ENCODE results near the gene SPTBN5. TPM values are rescaled to one million over a fixed set of nuclear protein-coding genes. Genes with fewer than 3 reads are reported as not detected.

The SPTBN5 gene
- total RNA-seq, 1 donor = 0.31 TPM

DNA sequence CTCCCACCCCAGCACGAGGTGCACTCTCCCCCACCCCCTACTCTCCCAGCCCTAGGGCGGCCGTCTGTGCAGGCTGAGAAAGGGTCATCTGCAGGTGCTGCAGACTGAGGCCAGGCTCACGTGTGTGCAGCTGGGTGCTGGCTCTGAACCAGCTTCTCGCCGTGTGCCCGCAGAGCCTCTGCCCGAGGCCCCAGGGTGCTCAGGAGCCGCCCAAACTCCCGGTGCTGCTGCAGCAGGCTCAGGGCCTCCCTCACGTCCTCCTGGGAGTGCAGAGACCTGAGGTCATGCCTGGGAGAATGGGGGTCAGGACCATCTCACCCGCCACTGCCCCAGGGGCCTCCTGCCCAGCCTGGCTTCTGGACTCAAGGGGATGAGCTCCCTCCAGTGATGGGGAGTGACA, 17.2 kb downstream of the SPTBN5 start:
- Histone ChIP-seq H3K9me3 (ENCODE audit: low read depth, low read length) (no peaks in the 10 kb centered on the region), H3K4me1 (ENCODE audit: insufficient read depth, low read length) (peaks cover 3% of the 10 kb centered on the region), H3K4me3 (ENCODE audit: low read length) (no peak overlapping the region), H3K27me3 (ENCODE audit: insufficient read depth, low read length) (peaks cover 3% of the 10 kb centered on the region)

DNA sequence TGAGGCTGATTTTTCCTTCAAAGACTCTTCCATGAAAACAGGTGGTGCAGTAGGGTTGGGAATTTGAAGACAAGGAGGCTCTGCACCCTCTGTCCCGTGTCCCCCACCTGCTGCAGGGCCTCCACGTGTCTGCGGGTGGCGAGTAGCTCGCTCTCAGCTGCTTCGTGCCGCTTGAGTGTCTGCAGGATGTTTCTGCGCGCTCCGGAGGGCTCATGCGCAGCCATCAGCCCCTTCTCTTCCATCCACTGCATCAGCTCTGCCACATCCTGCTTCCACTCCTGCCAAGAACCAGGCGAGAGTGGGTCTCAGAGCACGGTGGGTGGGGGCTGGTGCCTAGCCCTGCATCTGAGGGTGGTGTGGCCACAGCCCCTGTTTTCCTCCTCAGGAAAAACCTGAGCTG, 17.8 kb downstream of the SPTBN5 start:
- Histone ChIP-seq H3K4me1 (ENCODE audit: insufficient read depth, low read length) (no peaks in the 10 kb centered on the region), H3K9me3 (ENCODE audit: low read depth, low read length) (no peaks in the 10 kb centered on the region), H3K27me3 (ENCODE audit: insufficient read depth, low read length) (no peaks in the 10 kb centered on the region), H3K4me3 (ENCODE audit: low read length) (no peak overlapping the region)

DNA sequence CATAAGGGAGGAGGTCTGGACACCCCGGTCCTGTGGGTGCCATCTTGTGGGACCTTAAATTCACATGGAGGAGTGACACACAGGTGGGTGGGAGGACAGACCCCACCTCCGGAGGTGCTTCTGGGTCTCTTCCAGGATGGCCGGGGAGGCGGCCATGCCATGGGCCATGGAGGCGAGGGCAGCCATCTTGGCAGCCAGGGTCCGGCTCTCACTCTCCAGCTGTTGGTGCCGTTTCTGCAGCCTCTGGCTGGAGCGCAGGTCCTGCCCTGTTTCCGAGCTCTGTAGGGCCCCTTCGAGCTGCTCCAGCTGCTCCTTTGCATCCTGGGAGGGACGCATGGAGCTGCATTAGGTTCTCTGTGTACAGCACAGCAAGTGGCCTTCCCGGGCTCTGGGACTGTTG, 19.1 kb downstream of the SPTBN5 start:
- Histone ChIP-seq H3K27me3 (ENCODE audit: insufficient read depth, low read length) (no peaks in the 10 kb centered on the region), H3K4me3 (ENCODE audit: low read length) (no peak overlapping the region), H3K4me1 (ENCODE audit: insufficient read depth, low read length) (no peaks in the 10 kb centered on the region), H3K9me3 (ENCODE audit: low read depth, low read length) (no peaks in the 10 kb centered on the region)

DNA sequence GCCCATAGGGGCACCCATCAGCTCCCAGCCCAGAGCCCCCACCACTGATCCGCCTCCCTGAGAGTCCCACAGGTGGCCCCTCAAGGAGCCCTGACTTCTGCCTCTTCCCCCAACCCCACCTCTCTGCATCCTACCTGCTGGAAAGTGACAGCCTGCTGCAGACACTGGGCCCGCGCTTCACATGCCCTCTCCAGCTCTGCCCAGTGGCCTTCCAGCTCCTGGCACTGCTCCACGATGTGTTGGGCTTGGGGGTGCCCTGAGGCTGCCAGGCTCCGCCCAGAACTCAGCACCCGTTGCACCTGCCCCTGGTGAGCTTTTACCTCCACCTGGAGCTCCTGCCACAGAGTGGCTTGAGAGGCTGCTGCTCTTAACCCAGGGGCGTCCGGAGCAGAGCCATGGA, 20.1 kb downstream of the SPTBN5 start:
- H3K27me3 ChIP-seq (ENCODE audit: insufficient read depth, low read length) = no peaks in the 10 kb centered on the region

DNA sequence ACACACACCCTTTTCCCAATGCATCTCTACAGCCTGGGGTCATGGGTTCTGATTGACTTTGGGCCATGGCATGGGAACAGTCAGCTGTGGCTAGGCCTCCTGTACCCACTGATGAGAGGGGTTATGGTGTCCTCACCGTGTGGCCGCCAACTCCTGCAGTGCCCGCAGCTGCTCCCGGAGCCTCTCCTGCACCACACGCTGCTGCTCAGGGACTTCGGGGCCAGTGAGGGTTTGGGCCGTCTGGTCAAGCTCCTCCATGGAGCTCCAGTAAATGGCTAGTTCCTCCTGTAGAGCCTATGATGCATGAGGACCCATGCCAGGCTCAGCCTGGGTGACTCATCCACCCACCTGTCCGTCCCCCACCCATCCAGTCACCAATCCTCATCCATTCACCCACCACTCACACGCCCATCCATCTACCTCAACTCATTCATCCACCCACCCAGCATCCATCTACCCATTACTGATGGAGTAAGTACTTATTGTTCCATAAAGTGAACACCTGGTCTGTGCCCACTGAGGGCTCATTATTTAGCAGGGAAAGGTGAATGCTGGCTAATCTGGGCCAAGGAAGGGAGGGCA, 21.6 kb downstream of the SPTBN5 start:
- Histone ChIP-seq H3K27me3 (ENCODE audit: insufficient read depth, low read length) (no peaks in the 10 kb centered on the region), H3K4me1 (ENCODE audit: insufficient read depth, low read length) (no peaks in the 10 kb centered on the region), H3K4me3 (ENCODE audit: low read length) (no peak overlapping the region), H3K9me3 (ENCODE audit: low read depth, low read length) (no peaks in the 10 kb centered on the region)

More for the DNA sequence above, 20.1 kb downstream of the SPTBN5 start:
- no peaks in the 10 kb centered on the region for H3K4me1 ChIP-seq (ENCODE audit: insufficient read depth, low read length)
- H3K9me3 ChIP-seq (ENCODE audit: low read depth, low read length) = no peaks in the 10 kb centered on the region
- H3K4me3 ChIP-seq (ENCODE audit: low read length) = no peak overlapping the region

DNA sequence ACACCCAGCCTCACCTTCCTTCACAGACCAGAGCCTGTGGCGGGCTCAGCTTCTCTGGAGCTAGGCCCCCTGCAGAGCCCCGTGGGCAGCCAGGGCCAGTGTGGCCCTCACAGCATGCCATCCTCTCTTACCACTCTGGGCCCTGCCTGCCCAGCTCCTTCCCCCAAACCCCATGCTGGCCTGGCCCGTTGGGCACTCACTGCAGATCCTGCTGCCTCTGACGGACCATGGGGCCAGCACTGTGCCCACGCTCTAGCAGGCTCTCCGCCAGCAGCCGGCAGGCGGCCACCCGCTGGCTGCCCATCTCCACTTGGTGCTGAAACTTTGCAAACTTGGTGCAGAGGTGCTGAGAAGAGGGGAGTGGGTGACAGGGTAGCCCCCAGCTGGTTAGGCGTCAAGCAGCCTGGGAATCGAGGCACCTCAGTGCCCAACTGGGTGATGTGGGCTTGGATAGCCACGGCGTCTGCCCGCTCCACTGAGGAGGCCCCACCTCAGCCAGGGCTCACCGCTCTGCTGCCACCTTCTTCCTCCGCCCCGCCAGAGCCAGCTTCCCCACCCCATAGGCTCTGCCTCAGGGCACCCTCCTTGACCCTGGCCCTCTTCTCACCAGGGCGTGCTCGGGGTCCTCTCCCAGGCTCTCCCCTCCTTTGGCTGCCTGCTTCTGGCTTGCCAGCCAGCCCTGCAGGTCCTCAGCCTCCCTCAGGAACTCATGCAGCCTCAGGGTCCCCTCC, 22.5 kb downstream of the SPTBN5 start:
- H3K4me1 ChIP-seq (ENCODE audit: insufficient read depth, low read length) = no peaks in the 10 kb centered on the region
- H3K4me3 ChIP-seq (ENCODE audit: low read length) = no peak overlapping the region
- H3K9me3 ChIP-seq (ENCODE audit: low read depth, low read length) = no peaks in the 10 kb centered on the region
- no peaks in the 10 kb centered on the region for H3K27me3 ChIP-seq (ENCODE audit: insufficient read depth, low read length)

DNA sequence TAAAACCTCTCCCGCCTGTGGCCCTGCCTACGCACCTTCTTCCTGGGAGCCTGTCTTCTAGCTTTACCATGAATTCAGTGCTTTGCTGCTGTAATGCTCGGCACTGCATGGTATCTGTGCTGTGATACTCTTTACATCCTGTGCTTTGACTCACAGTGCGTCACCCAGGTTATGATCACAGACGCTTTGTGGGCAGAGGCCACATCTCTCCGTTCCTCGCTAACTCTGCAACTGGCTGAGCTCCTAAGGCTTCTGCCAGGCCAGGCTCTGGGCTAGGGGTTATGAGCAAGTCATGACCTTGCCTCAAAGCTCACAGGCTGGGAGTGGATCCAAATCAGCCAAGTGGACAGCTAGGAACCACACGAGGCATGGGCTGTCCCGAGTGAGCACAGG, 23.2 kb downstream of the SPTBN5 start:
- Histone ChIP-seq H3K27me3 (ENCODE audit: insufficient read depth, low read length) (no peaks in the 10 kb centered on the region), H3K4me1 (ENCODE audit: insufficient read depth, low read length) (no peaks in the 10 kb centered on the region)

DNA sequence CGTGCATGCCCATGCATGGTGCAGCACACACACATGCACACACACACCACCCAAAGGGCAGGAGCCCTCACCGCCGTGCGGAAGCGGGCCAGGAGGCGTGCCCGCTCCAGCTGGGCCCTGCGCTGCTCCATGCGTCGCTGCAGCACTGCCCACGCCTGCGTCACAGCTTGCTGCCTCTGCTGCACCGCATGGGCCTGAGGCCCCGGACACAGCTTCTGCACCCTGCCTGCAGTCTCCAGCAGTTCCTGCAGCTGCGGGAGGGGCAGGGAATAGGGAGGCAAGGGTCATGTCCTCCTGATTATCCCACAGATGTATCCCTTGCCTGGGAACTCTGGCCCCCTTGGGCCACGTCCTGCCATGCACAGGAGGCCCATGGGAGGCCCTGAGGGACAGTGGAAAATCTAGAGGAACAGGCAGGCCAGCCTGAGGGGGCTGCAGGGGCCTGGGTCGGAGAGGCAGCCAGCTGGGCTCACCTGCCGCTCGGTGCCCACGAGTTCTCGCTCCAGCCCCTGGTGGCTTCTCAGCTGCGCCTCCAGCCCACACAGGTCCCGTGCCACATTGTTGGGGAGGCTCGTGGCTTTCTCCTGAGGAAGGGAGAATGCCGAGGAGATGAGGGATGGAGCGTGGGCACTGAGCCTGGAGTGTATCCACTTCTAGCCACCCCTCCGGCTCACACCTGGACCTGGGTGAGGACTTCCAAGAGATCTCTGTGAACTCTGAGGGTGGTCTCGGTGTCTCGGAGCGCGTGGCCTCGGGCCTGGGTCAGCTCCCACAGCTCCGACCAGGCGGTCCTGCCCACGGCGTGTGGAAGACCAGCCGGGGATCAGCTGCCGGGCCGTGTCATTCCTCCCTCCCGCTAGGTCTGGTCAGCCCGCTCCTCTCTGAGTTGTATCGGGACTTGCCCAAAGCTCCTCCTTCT, 23.8 kb downstream of the SPTBN5 start:
- Histone ChIP-seq H3K4me3 (ENCODE audit: low read length) (no peak overlapping the region), H3K9me3 (ENCODE audit: low read depth, low read length) (no peaks in the 10 kb centered on the region), H3K4me1 (ENCODE audit: insufficient read depth, low read length) (no peaks in the 10 kb centered on the region), H3K27me3 (ENCODE audit: insufficient read depth, low read length) (no peaks in the 10 kb centered on the region)

More for the DNA sequence above, 23.2 kb downstream of the SPTBN5 start:
- Histone ChIP-seq H3K4me3 (ENCODE audit: low read length) (no peak overlapping the region), H3K9me3 (ENCODE audit: low read depth, low read length) (no peaks in the 10 kb centered on the region)

DNA sequence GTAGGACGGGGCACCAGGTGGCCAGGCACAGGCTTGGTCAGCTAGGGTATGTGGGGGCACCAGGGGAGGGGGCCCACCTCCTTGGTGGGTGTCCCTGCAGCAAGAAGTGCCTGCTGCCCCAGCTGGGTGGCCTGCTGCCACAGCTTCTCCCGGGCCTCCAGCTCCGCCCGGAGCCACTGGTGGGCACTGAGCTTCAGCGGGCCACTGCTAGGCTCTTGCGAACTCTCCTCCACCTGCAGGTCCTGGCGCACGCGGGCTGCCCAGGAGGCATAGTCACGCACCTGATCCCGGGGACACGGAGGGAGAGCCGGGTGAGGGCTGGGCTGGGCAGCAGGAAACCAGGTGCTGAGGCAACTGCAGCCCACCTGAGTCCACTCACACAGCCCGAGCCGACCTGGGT, 25.5 kb downstream of the SPTBN5 start:
- Histone ChIP-seq H3K9me3 (ENCODE audit: low read depth, low read length) (no peaks in the 10 kb centered on the region), H3K4me3 (ENCODE audit: low read length) (no peak overlapping the region), H3K4me1 (ENCODE audit: insufficient read depth, low read length) (no peaks in the 10 kb centered on the region), H3K27me3 (ENCODE audit: insufficient read depth, low read length) (no peaks in the 10 kb centered on the region)

DNA sequence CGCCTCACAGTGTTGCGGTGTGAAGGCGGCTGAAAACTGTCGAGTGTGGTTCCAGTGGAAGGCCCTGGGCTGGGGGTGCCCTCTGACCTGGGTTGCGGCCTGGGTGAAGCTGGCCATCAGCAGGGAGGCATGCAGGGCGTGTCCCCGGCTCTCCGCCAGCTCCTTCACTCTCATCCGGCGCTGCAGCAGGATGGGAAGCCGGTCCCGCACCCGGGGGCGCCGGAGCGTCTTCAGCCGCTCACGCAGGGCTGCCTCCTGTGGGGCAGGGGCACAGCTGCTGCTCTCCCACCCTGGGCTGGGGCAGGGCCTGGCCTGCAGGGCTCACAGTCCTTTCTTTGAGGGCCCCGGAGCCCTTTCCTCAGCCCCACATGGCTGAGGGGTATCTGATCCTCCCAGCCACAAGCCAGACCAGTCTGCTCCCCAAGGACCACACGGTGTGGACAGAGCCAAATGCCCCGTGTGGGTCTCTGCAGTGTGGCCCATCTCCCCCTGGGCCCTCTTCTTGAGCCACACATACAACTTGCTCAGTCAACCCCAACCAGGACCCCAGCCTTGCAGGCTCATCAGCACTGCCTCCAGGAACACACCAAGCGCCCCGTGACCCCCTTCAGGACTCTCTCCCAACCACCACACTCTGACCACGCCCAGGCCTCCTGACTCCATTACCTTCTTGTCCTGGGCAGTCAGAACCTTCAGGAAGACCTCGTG, 26.8 kb downstream of the SPTBN5 start:
- H3K27me3 ChIP-seq (ENCODE audit: insufficient read depth, low read length) = no peaks in the 10 kb centered on the region
- H3K9me3 ChIP-seq (ENCODE audit: low read depth, low read length) = no peaks in the 10 kb centered on the region
- no peaks in the 10 kb centered on the region for H3K4me1 ChIP-seq (ENCODE audit: insufficient read depth, low read length)
- no peak overlapping the region for H3K4me3 ChIP-seq (ENCODE audit: low read length)

DNA sequence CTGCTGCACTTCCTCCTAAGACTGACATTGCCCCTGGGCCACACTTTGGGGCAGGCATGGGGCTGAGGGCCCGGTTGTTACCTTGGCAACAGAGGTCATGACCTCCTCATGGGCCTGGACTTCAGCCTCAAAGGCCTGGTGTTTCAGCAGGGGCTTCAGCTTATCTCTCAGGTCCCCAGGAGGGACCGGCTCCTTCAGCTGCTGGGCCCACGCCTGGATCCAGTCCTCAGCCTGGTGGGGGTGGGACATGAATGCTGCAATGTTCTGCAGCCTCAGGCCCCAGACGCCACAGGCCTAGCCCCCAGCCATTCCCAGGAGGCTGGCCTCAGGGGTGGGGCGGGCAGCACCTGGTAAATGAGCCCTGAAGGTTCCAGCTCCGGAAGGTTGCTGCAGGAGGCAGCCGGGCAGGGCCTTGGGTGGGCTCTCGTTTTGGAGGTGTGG, 27.6 kb downstream of the SPTBN5 start:
- Histone ChIP-seq H3K4me1 (ENCODE audit: insufficient read depth, low read length) (no peaks in the 10 kb centered on the region), H3K9me3 (ENCODE audit: low read depth, low read length) (no peaks in the 10 kb centered on the region), H3K27me3 (ENCODE audit: insufficient read depth, low read length) (no peaks in the 10 kb centered on the region), H3K4me3 (ENCODE audit: low read length) (no peak overlapping the region)

DNA sequence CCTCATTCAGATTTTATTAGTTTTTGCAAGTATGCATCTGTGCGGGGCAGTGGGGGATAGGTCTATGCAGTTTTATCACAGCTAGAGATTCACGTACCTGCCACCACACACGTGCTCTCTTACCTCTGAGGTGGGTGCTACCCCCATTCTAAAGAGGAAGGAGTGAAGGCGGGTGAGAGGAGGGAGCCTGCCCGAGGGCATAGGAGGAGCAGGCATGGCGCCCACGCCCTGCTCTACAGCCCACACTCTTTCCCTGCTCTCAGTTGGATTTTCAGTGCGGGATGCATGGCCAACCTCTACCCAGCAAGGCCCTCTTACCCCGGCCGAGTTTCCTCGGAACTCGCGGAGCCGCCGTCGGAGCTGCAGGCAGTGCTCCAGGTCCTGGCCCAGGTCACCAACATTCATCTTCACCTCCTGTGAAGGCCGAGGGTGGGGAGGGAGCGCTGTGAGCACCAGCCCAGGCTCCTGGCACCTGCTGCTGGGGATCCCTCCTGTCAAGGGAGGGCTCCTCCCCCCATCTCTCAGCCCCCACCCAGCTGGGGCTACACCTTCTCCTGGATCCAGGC, 28.3 kb downstream of the SPTBN5 start:
- H3K9me3 ChIP-seq (ENCODE audit: low read depth, low read length) = no peaks in the 10 kb centered on the region
- no peaks in the 10 kb centered on the region for H3K27me3 ChIP-seq (ENCODE audit: insufficient read depth, low read length)
- no peak overlapping the region for H3K4me3 ChIP-seq (ENCODE audit: low read length)
- no peaks in the 10 kb centered on the region for H3K4me1 ChIP-seq (ENCODE audit: insufficient read depth, low read length)

DNA sequence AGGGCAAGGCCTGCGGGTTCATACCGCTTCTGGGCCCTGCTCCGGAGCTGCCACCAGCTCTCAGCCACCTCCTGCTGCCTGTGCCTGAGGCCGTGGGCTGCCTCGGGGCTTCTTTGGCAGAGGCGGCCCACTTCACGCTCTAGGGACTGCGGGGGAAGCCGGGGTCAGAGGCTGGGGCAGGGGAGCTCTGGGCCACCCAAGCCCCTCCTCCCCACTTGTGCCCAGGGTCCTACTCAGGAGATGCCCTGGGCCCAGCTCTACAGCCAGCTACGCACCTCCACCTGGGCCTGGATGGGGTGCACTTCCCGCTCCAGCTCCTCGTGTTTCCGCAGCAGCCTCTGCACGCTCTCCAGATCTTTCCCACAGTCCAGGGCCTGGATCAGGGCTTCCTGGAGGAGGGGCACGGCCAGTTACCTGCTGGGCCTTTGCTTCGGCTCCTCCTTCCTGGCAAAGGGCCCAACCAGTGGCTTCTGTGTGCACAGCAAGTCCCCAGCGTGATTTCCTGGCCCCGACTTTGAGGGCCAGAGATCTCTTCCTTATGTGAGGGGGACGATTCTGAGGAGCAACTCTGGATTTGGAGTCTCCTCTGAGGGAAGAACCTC, 31.2 kb downstream of the SPTBN5 start:
- H3K27me3 ChIP-seq (ENCODE audit: insufficient read depth, low read length) = no peaks in the 10 kb centered on the region
- no peak overlapping the region for H3K4me3 ChIP-seq (ENCODE audit: low read length)
- H3K9me3 ChIP-seq (ENCODE audit: low read depth, low read length) = no peaks in the 10 kb centered on the region
- no peaks in the 10 kb centered on the region for H3K4me1 ChIP-seq (ENCODE audit: insufficient read depth, low read length)

DNA sequence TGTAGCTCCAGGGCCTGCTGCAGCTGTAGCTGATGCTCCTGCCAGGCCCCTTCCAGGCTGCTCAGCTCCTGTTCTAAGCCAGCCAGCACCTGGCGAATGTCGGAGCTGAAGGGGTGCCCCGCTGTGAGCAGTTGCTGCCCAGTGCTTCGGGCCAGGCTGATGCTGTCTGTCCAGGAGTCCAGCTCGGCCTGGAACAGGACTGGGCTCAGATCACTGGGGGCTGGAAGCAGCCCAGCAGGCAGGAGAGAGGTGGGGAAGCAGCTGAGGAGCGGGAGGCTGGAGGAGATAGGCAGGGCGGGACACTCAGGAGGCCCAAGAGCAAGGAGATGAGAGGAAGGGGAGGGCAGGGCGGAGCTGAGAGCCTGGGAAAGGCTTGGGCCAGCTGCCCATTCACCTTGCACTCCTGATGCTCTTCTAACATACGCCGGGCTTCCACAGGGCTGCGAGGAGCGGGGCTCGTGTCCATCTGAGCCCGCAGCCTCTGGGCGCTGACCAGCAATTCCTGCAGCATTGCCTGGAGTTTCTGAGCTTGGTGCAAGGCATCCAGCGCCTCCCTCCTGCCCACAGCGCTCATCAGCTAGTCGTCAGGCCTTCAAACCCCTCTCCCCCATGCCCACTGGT, 32.0 kb downstream of the SPTBN5 start:
- Histone ChIP-seq H3K4me1 (ENCODE audit: insufficient read depth, low read length) (no peaks in the 10 kb centered on the region), H3K27me3 (ENCODE audit: insufficient read depth, low read length) (no peaks in the 10 kb centered on the region), H3K9me3 (ENCODE audit: low read depth, low read length) (no peaks in the 10 kb centered on the region), H3K4me3 (ENCODE audit: low read length) (no peak overlapping the region)

Data from mononuclear cell (primary cell).